Stimulated activated CD4-positive, alpha-beta T cell treated with anti-CD3 and anti-CD28 coated beads, Interleukin-15, amount 100 ng/mL, for 48 hours (primary cell): ENCODE data around the gene PLCXD3.
"Not testable (repeated sequence)": the region's sequence is repeated elsewhere in the genome, so short reads cannot be mapped to it uniquely, and the experiment has no call there.

Source experiments
- DNase-seq, 2 donors: peaks; one replicate each; pipeline ENCODE4 v3.0.0-alpha.2; 2020; ENCODE audit warnings: low read depth in 2 of 2

PLCXD3 gene

GRCh38 chr5:41493490-41494126 is 16.8 kb downstream of the PLCXD3 start:
- not testable (repeated sequence) for DNase-seq

- no peak for DNase-seq
These were observed 24.9 kb downstream of the PLCXD3 start for GRCh38 chr5:41485533-41485932.

GRCh38 chr5:41482715-41483114 is 27.7 kb downstream of the PLCXD3 start:
- DNase-seq: no peak

- no peak for DNase-seq
These were observed 28.2 kb downstream of the PLCXD3 start for GRCh38 chr5:41482173-41482572.

- not testable (repeated sequence) for DNase-seq
These were observed 38.7 kb downstream of the PLCXD3 start for GRCh38 chr5:41471571-41472208.

GRCh38 chr5:41465493-41466171 is 44.8 kb downstream of the PLCXD3 start:
- DNase-seq: no peak

- DNase-seq: no peak
These were observed 50.8 kb downstream of the PLCXD3 start for GRCh38 chr5:41459557-41459956.

GRCh38 chr5:41457094-41457493 is 53.3 kb downstream of the PLCXD3 start:
- DNase-seq: no peak

- DNase-seq: no peak
These were observed 57.9 kb downstream of the PLCXD3 start for GRCh38 chr5:41452506-41452905.

GRCh38 chr5:41447650-41448510 is 62.5 kb downstream of the PLCXD3 start:
- no peak for DNase-seq

GRCh38 chr5:41445937-41446563 is 64.4 kb downstream of the PLCXD3 start:
- no peak for DNase-seq

- no peak for DNase-seq
These were observed 75.1 kb downstream of the PLCXD3 start for GRCh38 chr5:41435276-41435675.

- DNase-seq: no peak
These were observed 76.7 kb downstream of the PLCXD3 start for GRCh38 chr5:41433552-41434181.

- no peak for DNase-seq
These were observed 77.7 kb downstream of the PLCXD3 start for GRCh38 chr5:41432481-41433253.

GRCh38 chr5:41427505-41427904 is 82.9 kb downstream of the PLCXD3 start:
- no peak for DNase-seq

GRCh38 chr5:41425736-41426135 is 84.7 kb downstream of the PLCXD3 start:
- no peak for DNase-seq

GRCh38 chr5:41420492-41421067 is 89.8 kb downstream of the PLCXD3 start:
- no peak for DNase-seq

GRCh38 chr5:41418220-41419031 is 92.0 kb downstream of the PLCXD3 start:
- no peak for DNase-seq

GRCh38 chr5:41416336-41416735 is 94.1 kb downstream of the PLCXD3 start:
- no peak for DNase-seq
